Mucosa of stomach (tissue), 1 donor: ENCODE measurements around the gene GLB1L3.
"Not testable (repeated sequence)": the region's sequence is repeated elsewhere in the genome, so short reads cannot be mapped to it uniquely, and the experiment has no call there.

Experiments used
- H3K27me3 ChIP-seq: one replicate; pipeline ENCODE4 v1.7.0; 2013; ENCODE audit warnings: mild to moderate bottlenecking, low read length; ENCODE audit not compliant: control insufficient read depth, insufficient read depth
- H3K36me3 ChIP-seq: one replicate; pipeline ENCODE4 v1.7.0; 2013; ENCODE audit warnings: low read length; ENCODE audit not compliant: control insufficient read depth, insufficient read depth
- H3K4me1 ChIP-seq: one replicate; pipeline ENCODE4 v1.7.0; 2013; ENCODE audit warnings: mild to moderate bottlenecking, low read length; ENCODE audit not compliant: control insufficient read depth, insufficient read depth
- H3K4me3 ChIP-seq: one replicate; pipeline ENCODE4 v1.7.0; 2013; ENCODE audit warnings: low read length
- H3K9ac ChIP-seq: one replicate; pipeline ENCODE4 v1.7.0; 2013; ENCODE audit warnings: mild to moderate bottlenecking, low read length, moderate library complexity
- H3K9me3 ChIP-seq: one replicate; pipeline ENCODE4 v1.7.0; 2013; ENCODE audit warnings: mild to moderate bottlenecking, low read length, moderate library complexity; ENCODE audit not compliant: control insufficient read depth
- donor health status: Pancreatic carcinoma.

The GLB1L3 gene

GRCh38 chr11:134333946-134334345 lies 57.8 kb downstream of the GLB1L3 start:
- Histone ChIP-seq H3K4me1 (peaks cover 6% of the 10 kb centered on the region), H3K9ac (no peak overlapping the region), H3K27me3 (no peaks in the 10 kb centered on the region), H3K36me3 (no peaks in the 10 kb centered on the region), H3K9me3 (no peaks in the 10 kb centered on the region), H3K4me3 (no peak overlapping the region)

- Histone ChIP-seq H3K4me1 (peaks cover 7% of the 10 kb centered on the region), H3K27me3 (no peaks in the 10 kb centered on the region), H3K4me3 (no peak overlapping the region), H3K9ac (no peak overlapping the region), H3K36me3 (no peaks in the 10 kb centered on the region), H3K9me3 (no peaks in the 10 kb centered on the region)
Measured at GRCh38 chr11:134334796-134335571, 58.8 kb downstream of the GLB1L3 start.

- no peaks in the 10 kb centered on the region for H3K36me3 ChIP-seq
- H3K9ac ChIP-seq: no peak overlapping the region
- no peaks in the 10 kb centered on the region for H3K27me3 ChIP-seq
- no peaks in the 10 kb centered on the region for H3K9me3 ChIP-seq
- no peak overlapping the region for H3K4me3 ChIP-seq
- peaks cover 9% of the 10 kb centered on the region for H3K4me1 ChIP-seq
Measured at GRCh38 chr11:134337051-134337450, 60.9 kb downstream of the GLB1L3 start.

DNA sequence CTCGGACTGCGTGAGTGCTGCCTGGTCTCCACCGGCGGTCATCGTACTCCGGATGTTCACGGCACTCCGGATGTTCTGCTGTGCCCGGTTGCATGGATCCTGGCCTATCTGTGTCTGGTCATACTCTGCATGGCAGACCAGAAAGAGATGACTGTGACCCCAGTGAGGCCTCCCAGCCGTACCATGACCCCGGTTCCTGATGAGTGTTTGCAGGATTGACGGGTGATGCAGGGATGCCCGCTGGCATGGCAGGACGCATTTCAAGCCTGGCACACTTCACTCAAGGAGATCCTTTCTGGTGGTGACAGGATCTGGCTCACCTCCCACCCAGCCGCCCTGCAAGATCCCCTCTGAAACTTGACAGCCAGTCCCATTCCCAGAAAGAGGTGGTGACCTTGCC lies 61.9 kb downstream of the GLB1L3 start:
- Histone ChIP-seq H3K4me3 (no peak overlapping the region), H3K9me3 (no peaks in the 10 kb centered on the region), H3K36me3 (no peaks in the 10 kb centered on the region), H3K4me1 (peaks cover 9% of the 10 kb centered on the region), H3K9ac (no peak overlapping the region), H3K27me3 (no peaks in the 10 kb centered on the region)

DNA sequence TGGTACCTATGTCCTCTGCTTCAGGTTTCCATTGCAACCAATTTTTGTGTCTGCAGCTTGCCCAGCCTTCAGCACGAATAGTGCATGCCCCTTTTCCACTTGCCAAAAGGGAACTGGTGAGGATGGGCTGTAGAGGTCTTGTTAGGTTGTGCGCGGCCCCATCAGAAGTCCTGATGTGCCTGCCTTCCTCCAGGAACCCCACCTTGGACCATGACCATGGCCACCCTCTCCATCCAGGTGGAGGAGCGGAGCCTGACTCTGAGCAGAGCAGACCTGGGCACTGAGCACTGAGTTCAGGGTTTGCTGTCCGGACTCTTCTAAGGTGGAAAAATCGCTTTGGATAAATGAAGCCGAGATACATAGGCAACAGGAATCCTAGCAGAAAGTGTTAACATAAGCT lies 62.5 kb downstream of the GLB1L3 start:
- Histone ChIP-seq H3K9ac (no peak overlapping the region), H3K9me3 (no peaks in the 10 kb centered on the region), H3K4me1 (peaks cover 9% of the 10 kb centered on the region), H3K27me3 (no peaks in the 10 kb centered on the region), H3K36me3 (no peaks in the 10 kb centered on the region), H3K4me3 (no peak overlapping the region)

DNA sequence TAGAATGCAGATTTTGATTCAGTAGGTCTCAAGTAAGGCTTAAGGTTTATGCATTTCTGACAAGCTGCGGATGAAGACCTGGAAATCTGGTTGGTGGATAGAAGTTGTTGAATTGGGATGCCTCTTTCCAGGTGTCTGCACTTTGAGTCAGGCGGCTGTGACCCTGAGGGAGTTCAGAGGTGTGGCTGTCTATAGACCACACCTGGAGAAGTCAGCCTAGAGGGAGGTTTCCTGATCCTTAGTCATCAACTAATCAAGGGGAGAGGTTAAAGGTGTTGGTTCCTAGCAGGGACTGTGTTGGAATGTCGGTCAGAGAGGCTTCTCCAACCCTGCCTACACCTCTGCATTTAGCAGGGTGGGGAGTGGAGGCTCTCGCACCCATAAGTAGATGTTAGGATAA lies 63.6 kb downstream of the GLB1L3 start:
- no peak overlapping the region for H3K9ac ChIP-seq
- H3K27me3 ChIP-seq: no peaks in the 10 kb centered on the region
- no peaks in the 10 kb centered on the region for H3K9me3 ChIP-seq
- no peaks in the 10 kb centered on the region for H3K36me3 ChIP-seq
- peaks cover 9% of the 10 kb centered on the region for H3K4me1 ChIP-seq
- no peak overlapping the region for H3K4me3 ChIP-seq

- Histone ChIP-seq H3K4me3 (no peak overlapping the region), H3K36me3 (no peaks in the 10 kb centered on the region), H3K9me3 (no peaks in the 10 kb centered on the region), H3K4me1 (peaks cover 9% of the 10 kb centered on the region), H3K27me3 (no peaks in the 10 kb centered on the region), H3K9ac (no peak overlapping the region)
Measured at GRCh38 chr11:134340354-134340964, 64.3 kb downstream of the GLB1L3 start.

GRCh38 chr11:134341805-134342571 lies 65.8 kb downstream of the GLB1L3 start:
- Histone ChIP-seq H3K4me3 (no peak overlapping the region), H3K9me3 (no peaks in the 10 kb centered on the region), H3K36me3 (no peaks in the 10 kb centered on the region), H3K27me3 (no peaks in the 10 kb centered on the region), H3K9ac (no peak overlapping the region), H3K4me1 (peaks cover 9% of the 10 kb centered on the region)

GRCh38 chr11:134342572-134343340 lies 66.6 kb downstream of the GLB1L3 start:
- Histone ChIP-seq H3K9ac (no peak overlapping the region), H3K36me3 (no peaks in the 10 kb centered on the region), H3K27me3 (no peaks in the 10 kb centered on the region), H3K4me1 (peaks cover 9% of the 10 kb centered on the region), H3K9me3 (no peaks in the 10 kb centered on the region), H3K4me3 (no peak overlapping the region)

DNA sequence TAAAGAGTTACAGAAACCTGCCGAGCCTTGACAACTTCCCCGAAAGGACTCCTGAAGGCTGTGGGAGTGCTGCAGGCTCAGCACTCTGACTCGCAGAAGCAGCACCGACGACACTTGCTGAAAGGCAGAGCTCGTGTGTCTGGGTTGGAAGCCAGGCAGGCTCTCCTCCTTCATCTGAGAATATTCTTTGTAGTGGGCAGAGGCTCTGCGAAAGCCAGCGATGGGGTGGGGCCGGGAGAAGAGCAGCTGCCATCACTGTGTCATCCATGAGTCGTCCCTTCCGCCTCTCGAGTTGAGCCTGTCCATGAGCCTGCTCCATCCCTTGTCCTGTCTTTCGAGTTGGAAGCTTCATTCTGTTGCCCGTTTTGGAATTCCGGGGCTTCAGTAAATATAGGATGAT lies 67.5 kb downstream of the GLB1L3 start:
- Histone ChIP-seq H3K36me3 (no peaks in the 10 kb centered on the region), H3K27me3 (no peaks in the 10 kb centered on the region), H3K9ac (no peak overlapping the region), H3K4me1 (peaks cover 9% of the 10 kb centered on the region), H3K9me3 (no peaks in the 10 kb centered on the region), H3K4me3 (no peak overlapping the region)

DNA sequence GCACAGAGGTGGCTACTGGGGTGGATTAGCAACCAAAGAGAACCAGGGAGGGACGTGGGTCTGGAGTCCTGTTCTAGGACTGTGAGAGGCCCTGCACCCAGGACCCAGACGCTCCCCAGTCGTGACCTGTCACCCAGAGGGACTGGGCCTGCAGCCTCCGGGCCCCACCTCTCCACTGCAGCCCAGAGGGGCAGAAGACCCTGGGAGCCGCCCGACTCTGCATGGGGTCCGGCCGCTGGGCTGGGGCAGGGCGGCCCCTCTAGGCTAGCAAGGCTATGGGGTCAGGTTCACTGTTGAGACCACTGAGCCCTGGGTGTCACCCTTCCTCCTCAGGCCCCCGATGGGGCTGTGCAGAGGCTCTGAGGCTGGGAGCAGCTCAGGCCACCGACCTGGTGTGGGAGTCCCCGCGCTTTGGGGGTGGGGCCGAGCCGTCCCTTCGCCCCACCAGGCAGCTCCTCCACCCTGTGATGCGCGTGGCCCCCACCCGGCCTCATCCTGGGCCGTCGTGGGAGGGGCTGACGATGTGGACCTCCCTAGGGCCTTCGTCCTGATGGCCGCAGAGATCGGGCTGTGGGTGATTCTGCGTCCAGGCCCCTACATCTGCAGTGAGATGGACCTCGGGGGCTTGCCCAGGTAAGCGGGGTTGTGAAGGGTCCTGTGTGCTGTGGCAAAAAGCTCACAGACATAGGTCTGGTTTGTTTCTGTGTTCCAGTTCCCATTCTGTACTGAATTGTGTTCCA lies 68.5 kb downstream of the GLB1L3 start:
- not testable (repeated sequence) for H3K9ac ChIP-seq, H3K36me3 ChIP-seq, H3K4me1 ChIP-seq, H3K4me3 ChIP-seq, H3K27me3 ChIP-seq, H3K9me3 ChIP-seq
